ENCODE data around the gene JMJD4.

JMJD4 gene

GRCh38 chr1:227729881-227730629 lies 5.0 kb downstream of the JMJD4 start:
- peaks cover 0 to 28% of the 10 kb centered on the region in 2 donors for H3K36me3 ChIP-seq (ENCODE audit: control insufficient read depth in 1 of 2, insufficient read depth in 2 of 2, low read length in 2 of 2)
- no peaks in the 10 kb centered on the region for H3K27me3 ChIP-seq (ENCODE audit: low read depth, low read length)
- no peaks in the 10 kb centered on the region for H3K9me3 ChIP-seq (ENCODE audit: control insufficient read depth in 1 of 2, low read length in 2 of 2)
- no peak overlapping the region for H3K27ac ChIP-seq (ENCODE audit: low read length)
- peaks cover 0 to 40% of the 10 kb centered on the region in 2 donors for H3K4me1 ChIP-seq (ENCODE audit: control insufficient read depth in 1 of 2, insufficient read depth in 2 of 2, low read length in 2 of 2)
- H3K4me3 ChIP-seq (ENCODE audit: low read depth in 1 of 2, low read length in 2 of 2): no peak overlapping the region

GRCh38 chr1:227729144-227729880 lies 5.8 kb downstream of the JMJD4 start:
- Histone ChIP-seq H3K27ac (ENCODE audit: low read length) (no peak overlapping the region), H3K27me3 (ENCODE audit: low read depth, low read length) (no peaks in the 10 kb centered on the region), H3K36me3 (ENCODE audit: control insufficient read depth in 1 of 2, insufficient read depth in 2 of 2, low read length in 2 of 2) (peaks cover 0 to 28% of the 10 kb centered on the region in 2 donors), H3K4me1 (ENCODE audit: control insufficient read depth in 1 of 2, insufficient read depth in 2 of 2, low read length in 2 of 2) (peaks cover 0 to 36% of the 10 kb centered on the region in 2 donors), H3K9me3 (ENCODE audit: control insufficient read depth in 1 of 2, low read length in 2 of 2) (no peaks in the 10 kb centered on the region), H3K4me3 (ENCODE audit: low read depth in 1 of 2, low read length in 2 of 2) (peak overlapping the region; percentile 61 to 72)

GRCh38 chr1:227728892-227729143 lies 6.3 kb downstream of the JMJD4 start:
- Histone ChIP-seq H3K27ac (ENCODE audit: low read length) (no peak overlapping the region), H3K4me3 (ENCODE audit: low read depth in 1 of 2, low read length in 2 of 2) (peak overlapping the region; percentile 61 to 72), H3K9me3 (ENCODE audit: control insufficient read depth in 1 of 2, low read length in 2 of 2) (no peaks in the 10 kb centered on the region), H3K36me3 (ENCODE audit: control insufficient read depth in 1 of 2, insufficient read depth in 2 of 2, low read length in 2 of 2) (peaks cover 0 to 28% of the 10 kb centered on the region in 2 donors), H3K27me3 (ENCODE audit: low read depth, low read length) (no peaks in the 10 kb centered on the region), H3K4me1 (ENCODE audit: control insufficient read depth in 1 of 2, insufficient read depth in 2 of 2, low read length in 2 of 2) (peaks cover 0 to 31% of the 10 kb centered on the region in 2 donors)

GRCh38 chr1:227728059-227728891 lies 6.8 kb downstream of the JMJD4 start:
- peaks cover 0 to 28% of the 10 kb centered on the region in 2 donors for H3K4me1 ChIP-seq (ENCODE audit: control insufficient read depth in 1 of 2, insufficient read depth in 2 of 2, low read length in 2 of 2)

GRCh38 chr1:227726924-227727599 lies 8.0 kb downstream of the JMJD4 start:
- Histone ChIP-seq H3K27ac (ENCODE audit: low read length) (no peak overlapping the region), H3K4me3 (ENCODE audit: low read depth in 1 of 2, low read length in 2 of 2) (no peak overlapping the region), H3K27me3 (ENCODE audit: low read depth, low read length) (no peaks in the 10 kb centered on the region), H3K4me1 (ENCODE audit: control insufficient read depth in 1 of 2, insufficient read depth in 2 of 2, low read length in 2 of 2) (peaks cover 0 to 28% of the 10 kb centered on the region in 2 donors), H3K36me3 (ENCODE audit: control insufficient read depth in 1 of 2, insufficient read depth in 2 of 2, low read length in 2 of 2) (peaks cover 0 to 10% of the 10 kb centered on the region in 2 donors), H3K9me3 (ENCODE audit: control insufficient read depth in 1 of 2, low read length in 2 of 2) (peaks cover 0 to 1% of the 10 kb centered on the region in 2 donors)

More at GRCh38 chr1:227728059-227728891, 6.8 kb downstream of the JMJD4 start:
- H3K36me3 ChIP-seq (ENCODE audit: control insufficient read depth in 1 of 2, insufficient read depth in 2 of 2, low read length in 2 of 2): peaks cover 0 to 22% of the 10 kb centered on the region in 2 donors
- H3K4me3 ChIP-seq (ENCODE audit: low read depth in 1 of 2, low read length in 2 of 2): peak overlapping the region; percentile 61 to 72
- H3K27ac ChIP-seq (ENCODE audit: low read length): no peak overlapping the region
- no peaks in the 10 kb centered on the region for H3K9me3 ChIP-seq (ENCODE audit: control insufficient read depth in 1 of 2, low read length in 2 of 2)
- H3K27me3 ChIP-seq (ENCODE audit: low read depth, low read length): no peaks in the 10 kb centered on the region

GRCh38 chr1:227726318-227726717 lies 8.8 kb downstream of the JMJD4 start:
- H3K9me3 ChIP-seq (ENCODE audit: control insufficient read depth in 1 of 2, low read length in 2 of 2): peaks cover 0 to 9% of the 10 kb centered on the region in 2 donors
- H3K27ac ChIP-seq (ENCODE audit: low read length): no peak overlapping the region
- H3K4me1 ChIP-seq (ENCODE audit: control insufficient read depth in 1 of 2, insufficient read depth in 2 of 2, low read length in 2 of 2): peaks cover 0 to 28% of the 10 kb centered on the region in 2 donors
- H3K27me3 ChIP-seq (ENCODE audit: low read depth, low read length): no peaks in the 10 kb centered on the region
- H3K36me3 ChIP-seq (ENCODE audit: control insufficient read depth in 1 of 2, insufficient read depth in 2 of 2, low read length in 2 of 2): peaks cover 0 to 3% of the 10 kb centered on the region in 2 donors
- no peak overlapping the region for H3K4me3 ChIP-seq (ENCODE audit: low read depth in 1 of 2, low read length in 2 of 2)

GRCh38 chr1:227725046-227725445 lies 10.1 kb downstream of the JMJD4 start:
- no peak overlapping the region for H3K4me3 ChIP-seq (ENCODE audit: low read depth in 1 of 2, low read length in 2 of 2)
- no peaks in the 10 kb centered on the region for H3K27me3 ChIP-seq (ENCODE audit: low read depth, low read length)
- H3K27ac ChIP-seq (ENCODE audit: low read length): no peak overlapping the region
- H3K9me3 ChIP-seq (ENCODE audit: control insufficient read depth in 1 of 2, low read length in 2 of 2): peaks cover 0 to 21% of the 10 kb centered on the region in 2 donors
- H3K4me1 ChIP-seq (ENCODE audit: control insufficient read depth in 1 of 2, insufficient read depth in 2 of 2, low read length in 2 of 2): peaks cover 0 to 20% of the 10 kb centered on the region in 2 donors
- no peaks in the 10 kb centered on the region for H3K36me3 ChIP-seq (ENCODE audit: control insufficient read depth in 1 of 2, insufficient read depth in 2 of 2, low read length in 2 of 2)

- Histone ChIP-seq H3K27ac (ENCODE audit: low read length) (no peak overlapping the region), H3K4me1 (ENCODE audit: control insufficient read depth in 1 of 2, insufficient read depth in 2 of 2, low read length in 2 of 2) (peaks cover 0 to 7% of the 10 kb centered on the region in 2 donors), H3K36me3 (ENCODE audit: control insufficient read depth in 1 of 2, insufficient read depth in 2 of 2, low read length in 2 of 2) (no peaks in the 10 kb centered on the region), H3K4me3 (ENCODE audit: low read depth in 1 of 2, low read length in 2 of 2) (no peak overlapping the region), H3K27me3 (ENCODE audit: low read depth, low read length) (no peaks in the 10 kb centered on the region), H3K9me3 (ENCODE audit: control insufficient read depth in 1 of 2, low read length in 2 of 2) (peaks cover 0 to 33% of the 10 kb centered on the region in 2 donors)
These were observed 11.6 kb downstream of the JMJD4 start for GRCh38 chr1:227723474-227723873.

- no peak overlapping the region for H3K4me3 ChIP-seq (ENCODE audit: low read depth in 1 of 2, low read length in 2 of 2)
- H3K4me1 ChIP-seq (ENCODE audit: control insufficient read depth in 1 of 2, insufficient read depth in 2 of 2, low read length in 2 of 2): no peaks in the 10 kb centered on the region
- H3K27ac ChIP-seq (ENCODE audit: low read length): no peak overlapping the region
- H3K36me3 ChIP-seq (ENCODE audit: control insufficient read depth in 1 of 2, insufficient read depth in 2 of 2, low read length in 2 of 2): no peaks in the 10 kb centered on the region
- H3K27me3 ChIP-seq (ENCODE audit: low read depth, low read length): no peaks in the 10 kb centered on the region
- H3K9me3 ChIP-seq (ENCODE audit: control insufficient read depth in 1 of 2, low read length in 2 of 2): peaks cover 0 to 46% of the 10 kb centered on the region in 2 donors
These were observed 16.2 kb downstream of the JMJD4 start for GRCh38 chr1:227718932-227719331.

GRCh38 chr1:227712648-227713047 lies 22.5 kb downstream of the JMJD4 start:
- Histone ChIP-seq H3K4me1 (ENCODE audit: control insufficient read depth in 1 of 2, insufficient read depth in 2 of 2, low read length in 2 of 2) (no peaks in the 10 kb centered on the region), H3K4me3 (ENCODE audit: low read depth in 1 of 2, low read length in 2 of 2) (no peak overlapping the region), H3K9me3 (ENCODE audit: control insufficient read depth in 1 of 2, low read length in 2 of 2) (peaks cover 3 to 24% of the 10 kb centered on the region in 2 donors)

More at GRCh38 chr1:227712648-227713047, 22.5 kb downstream of the JMJD4 start:
- no peak overlapping the region for H3K27ac ChIP-seq (ENCODE audit: low read length)
- H3K36me3 ChIP-seq (ENCODE audit: control insufficient read depth in 1 of 2, insufficient read depth in 2 of 2, low read length in 2 of 2): no peaks in the 10 kb centered on the region
- H3K27me3 ChIP-seq (ENCODE audit: low read depth, low read length): no peaks in the 10 kb centered on the region

All from muscle layer of duodenum (tissue), 2 donors.